A549 treated with AZD9567 at 1 μM for 4 hours (cell line): ENCODE results near the gene MBLAC1. TPM values are rescaled to one million over a fixed set of nuclear protein-coding genes. Genes with fewer than 3 reads are reported as not detected.

Source experiments
- total RNA-seq: library from RNA; stranded (reverse); fragments of 200-300 nt; extraction: Qiagen RNA extraction; gene quantifications from 5 replicates; pipeline ENCODE4 v1.2.3, GENCODE V29; 2022; ENCODE audit not compliant: insufficient read depth

The MBLAC1 gene
- total RNA-seq: 2.7 to 3.8 TPM (median 3.4 TPM) in 4 of 5 replicates, not detected in the other

GRCh38 chr7:100126931-100127865 is at the start of gene MBLAC1:
Gene MBLAC1, plus strand, starts transcription at chr7:100126967. Its CDS starts 429 bp downstream, at chr7:100127396.

GRCh38 chr7:100081535-100082102 is 45.1 kb upstream of the MBLAC1 start, which contains the start of gene ZNF3:
Gene ZNF3, minus strand, starts transcription at chr7:100081723. Its CDS starts 4,366 bp downstream, at chr7:100077357.

GRCh38 chr7:100088621-100089457 is 37.9 kb upstream of the MBLAC1 start, which contains the start of gene COPS6:
Gene COPS6, plus strand, starts transcription at chr7:100088969. Its CDS starts 22 bp downstream, at chr7:100088991.

GRCh38 chr7:100101016-100101862 is 25.5 kb upstream of the MBLAC1 start, which contains the start of the genes AP4M1 and MCM7:
Gene AP4M1, plus strand, starts transcription at chr7:100101643. Its CDS starts 72 bp downstream, at chr7:100101715.
Gene MCM7, minus strand, starts transcription at chr7:100101397. Its CDS starts 103 bp downstream, at chr7:100101294.

DNA sequence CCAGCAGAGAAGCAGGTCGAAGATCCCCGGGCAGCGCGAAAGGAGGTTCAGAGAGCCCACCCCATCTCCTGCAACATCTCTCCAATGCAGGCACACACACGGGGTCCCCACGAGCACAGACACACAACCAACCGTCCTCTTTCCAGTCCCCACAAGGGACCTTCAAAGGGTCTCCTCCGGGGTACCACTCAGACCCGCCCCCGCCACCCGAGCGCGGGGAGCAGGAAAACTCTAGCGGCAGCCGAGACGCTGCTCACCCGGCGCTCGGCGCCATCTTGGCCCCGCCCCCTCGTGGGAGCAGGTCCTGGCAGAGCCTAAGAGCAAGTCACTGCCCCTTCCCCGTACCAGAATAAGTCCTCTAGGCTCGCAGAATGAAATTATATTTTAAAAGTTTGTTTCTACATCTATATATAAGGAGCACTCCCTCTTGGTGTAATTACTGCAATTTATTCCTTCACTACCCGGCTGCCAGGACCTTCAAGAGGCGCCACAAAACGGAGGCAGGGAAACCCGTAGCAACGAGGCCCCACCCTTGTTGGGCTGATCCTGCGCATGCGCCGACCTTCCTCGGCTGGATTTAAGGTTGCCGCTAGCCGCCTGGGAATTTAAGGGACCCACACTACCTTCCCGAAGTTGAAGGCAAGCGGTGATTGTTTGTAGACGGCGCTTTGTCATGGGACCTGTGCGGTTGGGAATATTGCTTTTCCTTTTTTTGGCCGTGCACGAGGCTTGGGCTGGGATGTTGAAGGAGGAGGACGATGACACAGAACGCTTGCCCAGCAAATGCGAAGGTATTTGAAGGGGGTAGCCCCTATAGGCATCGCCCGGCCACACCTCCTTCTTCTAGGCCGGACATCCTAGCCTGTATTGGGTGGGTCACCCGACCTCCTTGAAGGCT is 7.4 kb upstream of the MBLAC1 start, which contains the start of the genes CNPY4 and TAF6:
TSS of gene CNPY4 (plus strand) at position 563 of the 898 bp plus-strand sequence. CDS start at position 674, 111 bp downstream.
TSS of gene TAF6 (minus strand) at position 287 of the 898 bp plus-strand sequence. CDS start 5,149 bp downstream, outside the sequence.

DNA sequence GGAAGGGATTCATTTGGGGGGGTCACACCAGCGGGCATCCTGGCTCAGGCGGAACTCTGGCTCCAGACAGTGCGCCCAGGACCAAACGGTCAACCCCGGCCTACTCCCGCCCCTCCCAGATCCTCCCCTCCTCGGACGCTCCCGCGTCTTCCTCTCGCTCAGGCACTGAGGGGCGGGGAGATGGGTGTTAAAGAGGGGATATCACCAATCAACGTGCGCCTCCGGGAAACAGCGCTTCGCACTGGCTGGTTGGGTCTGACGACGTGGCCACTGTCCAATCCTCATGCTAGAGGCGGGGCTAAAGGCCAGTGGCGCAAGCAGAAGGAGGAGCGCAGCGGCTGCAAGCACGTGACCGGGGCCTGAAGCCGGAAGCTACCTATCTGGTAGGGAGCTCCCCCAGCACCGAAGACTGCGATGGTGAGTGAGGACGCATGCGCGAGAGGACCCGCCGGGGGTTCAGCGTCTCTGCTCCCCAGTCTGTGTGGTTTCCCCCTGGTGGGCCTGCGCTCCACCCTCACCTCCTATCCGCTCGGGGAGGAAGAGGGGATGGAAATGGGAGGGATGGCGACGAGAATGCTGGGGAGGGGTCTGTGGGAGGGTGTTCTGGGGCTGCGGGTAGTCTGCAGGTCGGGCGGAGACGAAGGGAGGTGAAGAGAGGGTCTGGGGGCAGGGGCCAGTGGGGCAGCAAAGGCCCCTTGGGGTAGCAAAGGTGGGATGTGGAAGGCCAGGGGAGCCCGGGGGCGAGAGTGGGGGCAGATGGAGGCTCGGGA is 22.0 kb downstream of the MBLAC1 start, which contains the start of gene LAMTOR4:
TSS of gene LAMTOR4 (plus strand) at position 360 of the 770 bp plus-strand sequence. CDS start at position 415, 55 bp downstream.

DNA sequence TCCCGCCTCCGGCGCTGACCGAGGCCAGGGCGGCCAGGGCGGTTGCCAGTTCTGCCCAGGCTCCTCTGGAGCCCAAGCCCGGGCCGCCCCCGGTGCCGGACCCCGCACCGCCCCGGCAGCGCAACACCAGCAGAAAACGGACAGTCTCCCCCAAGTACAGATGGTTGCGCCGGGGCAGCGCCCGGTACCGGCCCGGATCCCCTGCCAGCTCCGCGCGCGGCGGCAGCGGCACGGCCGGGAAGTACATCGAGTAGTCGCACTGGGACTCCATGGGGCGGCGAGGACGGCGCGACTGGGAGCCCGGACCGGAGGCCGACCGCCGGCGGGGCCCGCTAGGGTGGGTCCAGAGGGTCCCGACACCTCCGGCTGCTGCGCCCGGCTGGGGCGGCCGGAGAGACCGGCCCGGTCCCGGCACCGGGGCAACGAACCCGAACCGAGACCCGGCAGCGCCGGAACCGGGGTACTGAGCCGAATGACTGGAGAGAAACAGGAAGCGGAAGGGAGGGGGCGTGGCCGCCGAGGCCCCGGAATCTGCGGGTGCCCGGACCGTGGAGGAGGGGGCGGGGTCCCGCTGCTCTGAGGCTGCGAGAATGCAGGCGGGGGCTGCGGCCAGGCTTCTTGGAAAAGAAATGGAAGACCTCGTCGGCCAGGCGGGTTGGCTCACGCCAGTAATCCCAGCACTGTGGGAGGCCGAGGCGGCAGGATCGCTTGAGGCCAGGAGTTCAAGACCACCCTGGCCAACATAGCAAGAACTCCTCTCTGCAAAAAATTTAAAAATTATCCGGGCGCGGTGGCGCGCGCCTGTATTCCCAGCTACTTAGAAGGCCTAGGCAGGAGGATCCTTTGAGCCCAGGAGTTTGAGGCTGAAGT is 31.7 kb downstream of the MBLAC1 start, which contains the start of gene TRAPPC14:
TSS of gene TRAPPC14 (minus strand) at position 495 of the 870 bp plus-strand sequence. CDS start at position 271, 224 bp downstream.

GRCh38 chr7:100177045-100178001 is 50.6 kb downstream of the MBLAC1 start, which contains the start of the genes GPC2 and STAG3:
Gene GPC2, minus strand, starts transcription at chr7:100177381. Its CDS starts 182 bp downstream, at chr7:100177199.
Gene STAG3, plus strand, starts transcription at chr7:100177918. Its CDS starts 2,639 bp downstream, at chr7:100180557.

Other genes starting within 250 kb of the MBLAC1 start
- not detected in 5 replicates for gene OR2AE1, start 249.9 kb upstream of the MBLAC1 start, total RNA-seq
- 27.8 to 37.9 TPM (median 28.1 TPM) in 5 replicates for gene TRIM4, start 207.4 kb upstream of the MBLAC1 start, total RNA-seq
- 0.07 to 0.21 TPM in 2 of 5 replicates, not detected in the others for gene GJC3, start 197.3 kb upstream of the MBLAC1 start, total RNA-seq
- 0.13 TPM in 1 of 5 replicates, not detected in the others for gene AZGP1, start 150.9 kb upstream of the MBLAC1 start, total RNA-seq
- gene ZKSCAN1, start 111.4 kb upstream of the MBLAC1 start, total RNA-seq: 7.8 to 11.5 TPM (median 10.7 TPM) in 5 replicates
- 10.7 to 14.3 TPM (median 11.3 TPM) in 5 replicates for gene ZSCAN21, start 77.2 kb upstream of the MBLAC1 start, total RNA-seq
- gene ZNF3, start 45.2 kb upstream of the MBLAC1 start, total RNA-seq: 16.9 to 20.0 TPM (median 19.1 TPM) in 5 replicates
- 166 to 186 TPM (median 175 TPM) in 5 replicates for gene COPS6, start 38.0 kb upstream of the MBLAC1 start, total RNA-seq
- gene MCM7, start 25.6 kb upstream of the MBLAC1 start, total RNA-seq: 219 to 248 TPM (median 243 TPM) in 5 replicates
- gene AP4M1, start 25.3 kb upstream of the MBLAC1 start, total RNA-seq: 12.9 to 15.7 TPM (median 13.6 TPM) in 5 replicates
- 62.7 to 70.1 TPM (median 67.4 TPM) in 5 replicates for gene TAF6, start 7.6 kb upstream of the MBLAC1 start, total RNA-seq
- gene CNPY4, start 7.3 kb upstream of the MBLAC1 start, total RNA-seq: 4.6 to 11.7 TPM (median 10.5 TPM) in 5 replicates
- 165 to 192 TPM (median 185 TPM) in 5 replicates for gene LAMTOR4, start 22.0 kb downstream of the MBLAC1 start, total RNA-seq
- 12.4 to 16.8 TPM (median 16.1 TPM) in 5 replicates for gene TRAPPC14, start 31.8 kb downstream of the MBLAC1 start, total RNA-seq
- 0.03 to 0.08 TPM (median 0.06 TPM) in 4 of 5 replicates, not detected in the other for gene GAL3ST4, start 41.6 kb downstream of the MBLAC1 start, total RNA-seq
- gene GPC2, start 50.4 kb downstream of the MBLAC1 start, total RNA-seq: 0.75 to 1.4 TPM (median 1.3 TPM) in 4 of 5 replicates, not detected in the other
- 0.18 to 0.28 TPM (median 0.27 TPM) in 4 of 5 replicates, not detected in the other for gene STAG3, start 51.0 kb downstream of the MBLAC1 start, total RNA-seq
- 0.05 TPM in 1 of 5 replicates, not detected in the others for gene PVRIG, start 93.0 kb downstream of the MBLAC1 start, total RNA-seq
- gene SPDYE3, start 180.7 kb downstream of the MBLAC1 start, total RNA-seq: 0.03 TPM in 1 of 5 replicates, not detected in the others
- 14.7 to 39.2 TPM (median 38.3 TPM) in 5 replicates for gene PILRB, start 231.2 kb downstream of the MBLAC1 start, total RNA-seq
- gene PILRA, start 246.5 kb downstream of the MBLAC1 start, total RNA-seq: 5.5 to 7.7 TPM (median 5.7 TPM) in 5 replicates